ENCODE results near the gene DSTN.

The DSTN gene

GRCh38 chr20:17569616-17570346 lies at the start of gene DSTN:
DSTN (plus strand) TSS chr20:17570075; CDS start chr20:17570209, 134 bp downstream.
- peak; percentile 96 for DNase-seq

GRCh38 chr20:17520583-17520982 lies 49.3 kb upstream of the DSTN start:
- no peak for DNase-seq

- DNase-seq, result no peak
Observed at GRCh38 chr20:17522528-17522927, 47.3 kb upstream of the DSTN start.

DNA sequence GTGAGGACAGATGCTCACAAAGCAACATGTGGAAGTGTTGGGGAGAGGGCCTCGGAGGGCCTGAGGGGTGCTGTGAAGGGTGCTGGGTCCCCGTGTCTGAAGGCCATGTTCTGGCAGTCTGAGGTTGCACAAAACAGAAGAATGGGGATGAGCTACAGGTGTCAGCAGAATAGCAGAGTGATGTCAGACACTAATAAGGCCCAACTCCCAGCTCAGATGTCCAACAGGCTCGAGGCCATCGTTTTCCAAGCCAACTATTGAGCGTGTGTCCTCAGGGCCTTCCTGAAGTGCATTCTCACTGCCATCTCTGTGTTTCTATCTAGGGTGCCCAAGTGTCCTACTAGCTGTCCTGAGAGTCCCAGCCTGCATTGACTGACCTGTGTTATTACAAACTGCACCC lies 46.5 kb upstream of the DSTN start:
- no peak for DNase-seq

DNA sequence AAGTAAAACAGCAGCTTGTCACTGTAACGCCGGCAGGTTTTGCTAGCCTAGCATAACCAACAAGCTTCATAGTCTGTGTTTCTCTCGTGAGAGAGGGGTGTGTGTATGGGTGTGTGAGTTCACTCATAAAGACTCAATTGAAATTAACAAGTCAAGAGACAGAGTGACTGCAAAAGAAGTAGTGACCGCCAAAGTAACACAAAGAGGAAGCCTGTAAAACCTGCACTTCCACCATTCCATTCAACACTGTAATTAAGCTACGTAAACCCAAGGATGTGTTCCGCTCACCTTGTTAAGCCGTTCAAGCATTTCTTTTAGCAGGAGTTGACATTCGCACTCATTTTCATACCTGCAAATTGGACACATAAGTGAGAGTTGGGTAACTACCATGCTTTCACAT lies 45.3 kb upstream of the DSTN start:
- no peak for DNase-seq

DNA sequence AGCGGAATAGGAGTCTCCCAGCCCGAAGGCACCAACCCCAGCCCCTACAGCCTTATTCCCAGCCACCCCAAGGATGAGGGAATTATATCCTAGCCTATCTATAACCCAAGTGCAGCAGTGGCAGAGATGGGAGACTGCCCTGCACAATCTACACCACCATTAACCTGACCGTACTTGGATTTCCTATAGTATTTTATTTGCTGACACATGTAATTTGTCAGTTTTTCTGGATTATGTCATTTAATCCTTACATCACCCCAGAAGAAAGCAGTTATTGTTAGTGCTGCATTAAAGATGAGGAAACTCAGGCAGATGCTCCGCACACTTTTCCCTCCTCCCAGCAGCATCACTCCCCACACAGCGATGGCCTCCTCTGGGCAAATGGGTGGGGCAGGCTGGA lies 44.7 kb upstream of the DSTN start:
- DNase-seq, result no peak

DNA sequence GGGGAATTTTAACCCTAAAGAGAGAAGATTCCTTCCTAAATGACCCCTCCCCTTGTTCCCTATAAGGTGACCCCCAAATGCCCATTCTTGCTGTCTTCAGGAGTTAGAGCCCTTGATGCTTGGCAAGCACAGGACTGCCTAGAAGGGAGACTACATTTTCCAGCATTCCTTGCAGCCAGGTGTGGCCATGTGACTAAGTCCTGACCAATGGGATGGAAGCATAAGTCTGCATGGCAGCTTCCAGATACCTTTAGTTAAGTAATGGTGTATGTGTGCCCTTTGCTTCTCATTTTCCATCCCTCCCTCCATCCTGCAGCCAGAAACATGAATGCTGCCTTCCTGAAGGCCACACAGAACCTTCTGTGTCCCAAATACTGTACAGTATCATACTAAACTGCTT lies 44.2 kb upstream of the DSTN start:
- peak; percentile 36 for DNase-seq

GRCh38 chr20:17529586-17529985 lies 40.3 kb upstream of the DSTN start:
- no peak for DNase-seq

- DNase-seq, result no peak
Observed at GRCh38 chr20:17530153-17530552, 39.7 kb upstream of the DSTN start.

- DNase-seq, result peak; percentile 81
Observed at GRCh38 chr20:17530716-17531664, 38.9 kb upstream of the DSTN start, which contains the start of gene BFSP1. BFSP1 (minus strand) TSS chr20:17531379; CDS start chr20:17531329, 50 bp downstream.

DNA sequence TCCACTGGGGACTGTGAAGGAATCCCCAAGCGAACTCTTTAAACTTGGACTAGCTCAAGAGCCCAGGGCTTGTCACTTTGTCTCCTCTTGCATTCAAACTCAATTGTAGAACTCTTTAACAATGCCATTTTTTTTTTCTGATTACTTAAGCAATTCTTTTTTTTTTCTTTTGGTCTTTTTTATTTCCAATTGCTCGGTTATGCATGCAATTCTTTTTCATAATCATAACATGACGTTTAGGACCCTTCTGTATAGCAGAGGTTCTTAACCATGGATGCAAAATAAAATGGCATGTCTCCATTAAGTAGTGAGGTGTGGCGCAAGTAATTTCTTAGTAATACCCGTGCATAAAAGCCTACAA lies 38.2 kb upstream of the DSTN start:
- no peak for DNase-seq

- peak; percentile 75 for DNase-seq
Observed at GRCh38 chr20:17533396-17533795, 36.5 kb upstream of the DSTN start.

DNA sequence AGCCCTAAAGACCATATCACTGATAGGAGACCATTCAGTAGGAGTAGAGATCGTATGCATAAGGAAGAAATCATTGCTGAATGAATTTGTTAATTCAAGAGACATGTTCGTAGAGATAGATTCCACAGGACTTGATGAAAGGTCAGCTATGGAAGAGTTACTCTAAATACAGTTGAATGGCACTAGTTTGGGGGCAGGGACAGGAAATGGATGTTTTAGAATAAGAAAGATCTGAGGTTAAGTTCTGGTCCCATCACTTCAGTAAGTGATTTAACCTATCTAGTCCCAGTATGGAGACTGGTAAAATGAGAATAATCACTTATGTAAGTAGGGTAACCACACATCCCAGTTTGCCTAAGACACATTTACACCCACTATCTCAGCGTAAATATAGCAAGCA lies 35.8 kb upstream of the DSTN start:
- no peak for DNase-seq

GRCh38 chr20:17536944-17537444 lies 32.9 kb upstream of the DSTN start:
- DNase-seq, result peak; percentile 79

GRCh38 chr20:17537959-17538358 lies 31.9 kb upstream of the DSTN start:
- DNase-seq, result no peak

GRCh38 chr20:17538517-17539170 lies 31.2 kb upstream of the DSTN start:
- DNase-seq, result no peak

- no peak for DNase-seq
Observed at GRCh38 chr20:17541596-17541995, 28.3 kb upstream of the DSTN start.

- DNase-seq, result no peak
Observed at GRCh38 chr20:17541996-17542395, 27.9 kb upstream of the DSTN start.

DNA sequence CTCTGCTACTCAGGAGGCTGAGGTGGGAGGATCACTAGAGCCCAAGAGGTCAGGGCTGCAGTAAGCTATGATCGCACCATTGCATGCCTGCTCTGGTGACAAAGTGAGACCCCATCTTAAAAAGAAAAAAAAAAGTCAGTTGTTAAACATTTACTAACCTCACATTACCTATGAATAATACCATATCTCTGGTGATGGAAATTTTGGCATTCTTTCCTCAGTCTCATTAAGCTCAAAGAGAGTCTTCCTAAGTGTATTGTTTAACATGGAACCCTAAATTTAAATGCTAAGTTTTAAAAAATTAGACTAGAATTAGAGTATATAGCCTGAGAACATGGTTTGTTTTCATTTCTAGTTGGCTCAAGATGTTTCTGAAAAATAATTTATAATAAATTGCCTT lies 27.4 kb upstream of the DSTN start:
- no peak for DNase-seq

DNA sequence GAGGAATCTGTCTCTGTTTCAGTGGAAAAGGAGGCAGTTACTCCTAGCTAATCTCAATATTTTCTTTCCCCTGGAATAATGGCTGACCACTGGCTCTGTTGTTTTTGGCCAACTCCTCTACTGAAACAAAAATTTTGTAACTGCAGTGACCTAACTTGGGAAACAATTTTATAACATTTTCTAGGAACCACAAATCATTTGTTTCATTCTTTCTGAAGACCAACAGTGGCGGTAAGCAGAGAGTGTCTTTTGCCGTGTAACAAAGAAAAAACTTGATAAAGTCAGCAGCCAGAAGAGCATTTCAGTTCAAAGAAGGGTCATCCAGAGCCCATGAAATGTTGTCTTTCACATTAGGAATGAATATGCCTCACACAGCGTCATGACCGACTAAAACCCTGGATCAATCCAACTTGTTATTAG lies 26.9 kb upstream of the DSTN start:
- DNase-seq, result no peak

GRCh38 chr20:17543531-17544131 lies 26.2 kb upstream of the DSTN start:
- DNase-seq, result no peak

- no peak for DNase-seq
Observed at GRCh38 chr20:17545127-17545526, 24.7 kb upstream of the DSTN start.

DNA sequence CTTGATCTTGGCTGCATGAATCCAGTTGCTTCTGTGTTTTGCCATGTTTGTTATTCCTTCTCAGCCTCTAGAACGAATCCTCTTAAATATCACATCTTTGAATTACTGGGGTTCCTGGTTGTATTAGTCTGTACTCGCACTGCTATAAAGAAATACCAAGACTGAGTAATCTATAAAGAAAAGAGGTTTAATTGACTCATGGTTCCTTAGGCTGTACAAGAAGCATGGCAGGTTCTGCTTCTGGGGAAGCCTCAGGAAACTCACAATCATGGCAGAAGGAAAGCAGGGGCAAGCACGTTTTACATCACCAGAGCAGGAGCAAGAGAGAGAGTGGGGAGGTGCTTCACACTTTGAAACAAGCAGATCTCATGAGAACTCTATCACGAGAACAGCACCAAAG lies 20.7 kb upstream of the DSTN start:
- DNase-seq, result no peak

Data from NCI-H345 (cell line).